Measurements from ENCODE around the gene ITFG1. TPM values are rescaled to one million over a fixed set of nuclear protein-coding genes. Genes with fewer than 3 reads are reported as not detected.

The ITFG1 gene
- total RNA-seq, 5 donors from 2014 or later (not counting 1 experiment from before 2014, with no cell fraction given), result 17.6 to 33.9 (median 22.6) TPM

DNA sequence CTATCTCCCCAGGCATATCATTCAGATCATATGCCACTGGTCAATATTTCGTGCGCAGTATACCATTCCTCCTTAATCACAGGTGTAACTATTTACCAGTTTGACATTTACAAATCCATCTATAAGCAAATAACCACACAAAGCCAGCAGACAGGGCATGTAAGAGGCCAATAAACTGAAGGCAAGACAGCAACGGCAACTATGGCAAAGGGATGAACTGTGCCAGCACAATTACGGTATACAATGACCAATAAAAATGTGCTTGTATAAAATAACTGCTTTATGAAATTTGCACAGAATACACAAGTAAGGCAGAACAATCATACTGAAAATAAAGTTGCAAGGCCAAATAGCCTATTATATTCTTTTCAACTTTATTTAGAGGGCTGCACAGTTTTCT, 326.3 kb downstream of the ITFG1 start:
- Mint-ChIP-seq H3K27ac (no peak overlapping the region), H3K9me3 (no peaks in the 10 kb centered on the region), H3K4me3 (no peak overlapping the region), H3K27me3 (no peaks in the 10 kb centered on the region), H3K4me1 (peaks cover 0 to 9% (median 0%) of the 10 kb centered on the region in 3 donors), H3K36me3 (no peaks in the 10 kb centered on the region)
- Histone ChIP-seq H3K9me3 (no peaks in the 10 kb centered on the region), H3K27me3 (replicated peaks in 1 of 2; ENCODE audit: control insufficient read depth in 2 of 2, extremely low read depth in 1 of 2, insufficient read depth in 2 of 2, low read length in 1 of 2) (no peaks in the 10 kb centered on the region), H3K27ac (ENCODE audit: low read length) (no peak overlapping the region), H3K36me3 (ENCODE audit: control insufficient read depth in 2 of 2, extremely low read depth in 1 of 2, insufficient read depth in 1 of 2, low read length in 1 of 2) (no peaks in the 10 kb centered on the region), H3K4me1 (ENCODE audit: control insufficient read depth in 1 of 2, extremely low read depth in 1 of 2, insufficient read depth in 2 of 2, low read length in 2 of 2) (no peaks in the 10 kb centered on the region), H3K4me3 (ENCODE audit: control insufficient read depth in 1 of 2, extremely low read depth in 1 of 2, low read length in 1 of 2) (no peak overlapping the region)
- ChIA-PET CTCF (interaction anchor here in 1 of 2 donors (0.6 kb wide), 1 partner anchor 1030 kb away, joined by 3 read pairs; no protein-coding TSS in a partner anchor), POLR2A (interaction anchor here in 1 of 2 donors (0.5 kb wide), 1 partner anchor 1236 kb away, joined by 4 read pairs; no protein-coding TSS in a partner anchor)
- DNase-seq (no peak), ATAC-seq (replicated peaks in 1 of 4) (no peak)
- 100% methylated on average over 2 of the region's 4 CpGs for WGBS (ENCODE audit: insufficient coverage)

GRCh38 chr16:47132308-47132707, 328.6 kb downstream of the ITFG1 start:
- H3K9me3 ChIP-seq, result no peaks in the 10 kb centered on the region
- DNase-seq (peak in 1 of 35 experiments; percentile 10), ATAC-seq (replicated peaks in 1 of 4) (no peak)
- Mint-ChIP-seq H3K36me3 (peaks cover 2% of the 10 kb centered on the region), H3K27me3 (peaks cover 0 to 4% of the 10 kb centered on the region in 2 donors), H3K27ac (no peak overlapping the region), H3K4me3 (no peak overlapping the region), H3K9me3 (no peaks in the 10 kb centered on the region), H3K4me1 (peaks cover 0 to 7% (median 0%) of the 10 kb centered on the region in 3 donors)
- no peaks in the 10 kb centered on the region for H3K36me3 ChIP-seq (ENCODE audit: control insufficient read depth in 2 of 2, extremely low read depth in 1 of 2, insufficient read depth in 1 of 2, low read length in 1 of 2)
- CTCF ChIA-PET, result interaction anchor here (0.5 to 2.1 kb wide), 2 partner anchors 9 to 1498 kb away, joined by 3 to 6 read pairs; no protein-coding TSS in a partner anchor
- H3K27me3 ChIP-seq (replicated peaks in 1 of 2; ENCODE audit: control insufficient read depth in 2 of 2, extremely low read depth in 1 of 2, insufficient read depth in 2 of 2, low read length in 1 of 2), result no peaks in the 10 kb centered on the region
- POLR2A ChIA-PET, result no interaction called here
- no peak overlapping the region for H3K27ac ChIP-seq (ENCODE audit: low read length)
- no peak overlapping the region for H3K4me3 ChIP-seq (ENCODE audit: control insufficient read depth in 1 of 2, extremely low read depth in 1 of 2, low read length in 1 of 2)
- no peaks in the 10 kb centered on the region for H3K4me1 ChIP-seq (ENCODE audit: control insufficient read depth in 1 of 2, extremely low read depth in 1 of 2, insufficient read depth in 2 of 2, low read length in 2 of 2)

- Histone ChIP-seq H3K27ac (ENCODE audit: low read length) (no peak overlapping the region), H3K27me3 (replicated peaks in 1 of 2; ENCODE audit: control insufficient read depth in 2 of 2, extremely low read depth in 1 of 2, insufficient read depth in 2 of 2, low read length in 1 of 2) (no peaks in the 10 kb centered on the region), H3K4me1 (ENCODE audit: control insufficient read depth in 1 of 2, extremely low read depth in 1 of 2, insufficient read depth in 2 of 2, low read length in 2 of 2) (no peaks in the 10 kb centered on the region), H3K9me3 (no peaks in the 10 kb centered on the region), H3K4me3 (ENCODE audit: control insufficient read depth in 1 of 2, extremely low read depth in 1 of 2, low read length in 1 of 2) (no peak overlapping the region), H3K36me3 (ENCODE audit: control insufficient read depth in 2 of 2, extremely low read depth in 1 of 2, insufficient read depth in 1 of 2, low read length in 1 of 2) (no peaks in the 10 kb centered on the region)
- H3K36me3 Mint-ChIP-seq, result peaks cover 4% of the 10 kb centered on the region
- no peaks in the 10 kb centered on the region for H3K4me1 Mint-ChIP-seq
- H3K27ac Mint-ChIP-seq, result no peak overlapping the region
- no peak for ATAC-seq (replicated peaks in 1 of 4)
- H3K9me3 Mint-ChIP-seq, result no peaks in the 10 kb centered on the region
- DNase-seq, result no peak
- POLR2A ChIA-PET, result interaction anchor here in 1 of 2 donors (0.6 kb wide), 1 partner anchor 168 kb away, joined by 3 read pairs; no protein-coding TSS in a partner anchor
- CTCF ChIA-PET, result no interaction called here
- H3K27me3 Mint-ChIP-seq, result peaks cover 4% of the 10 kb centered on the region in 2 donors
- 70% methylated on average over 4 of the region's 7 CpGs for WGBS (ENCODE audit: insufficient coverage)
- H3K4me3 Mint-ChIP-seq, result no peak overlapping the region
These were observed 331.0 kb downstream of the ITFG1 start for GRCh38 chr16:47129755-47130435.

DNA sequence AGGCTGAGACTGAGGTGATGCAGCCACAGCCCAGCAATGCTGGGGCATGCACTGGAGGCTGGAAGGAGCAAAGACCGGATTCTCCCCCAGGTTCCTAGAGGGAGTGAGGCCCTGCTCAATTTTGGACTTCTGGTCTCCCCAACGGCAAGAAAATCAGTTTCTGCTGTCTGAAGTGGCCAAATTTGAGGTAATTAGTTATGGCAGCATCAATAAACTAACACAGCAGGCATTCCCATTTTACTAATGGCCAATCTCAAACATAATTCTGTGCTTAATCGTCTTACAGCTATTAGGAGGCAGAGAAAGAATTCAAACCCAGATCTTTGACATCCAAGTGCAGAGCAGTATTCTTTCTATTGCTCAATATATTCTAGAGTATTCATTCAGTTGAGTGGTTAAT, 333.3 kb downstream of the ITFG1 start:
- ChIA-PET CTCF (no interaction called here), POLR2A (no interaction called here)
- peaks cover 4% of the 10 kb centered on the region in 2 donors for H3K27me3 Mint-ChIP-seq
- H3K4me3 Mint-ChIP-seq, result no peak overlapping the region
- Histone ChIP-seq H3K4me1 (ENCODE audit: control insufficient read depth in 1 of 2, extremely low read depth in 1 of 2, insufficient read depth in 2 of 2, low read length in 2 of 2) (no peaks in the 10 kb centered on the region), H3K4me3 (ENCODE audit: control insufficient read depth in 1 of 2, extremely low read depth in 1 of 2, low read length in 1 of 2) (no peak overlapping the region), H3K27me3 (replicated peaks in 1 of 2; ENCODE audit: control insufficient read depth in 2 of 2, extremely low read depth in 1 of 2, insufficient read depth in 2 of 2, low read length in 1 of 2) (no peaks in the 10 kb centered on the region), H3K27ac (ENCODE audit: low read length) (no peak overlapping the region), H3K36me3 (ENCODE audit: control insufficient read depth in 2 of 2, extremely low read depth in 1 of 2, insufficient read depth in 1 of 2, low read length in 1 of 2) (no peaks in the 10 kb centered on the region), H3K9me3 (no peaks in the 10 kb centered on the region)
- no peak overlapping the region for H3K27ac Mint-ChIP-seq
- WGBS (ENCODE audit: insufficient coverage), result no CpG with 5 or more reads among the region's 3 CpGs
- H3K9me3 Mint-ChIP-seq, result no peaks in the 10 kb centered on the region
- H3K36me3 Mint-ChIP-seq, result peaks cover 4% of the 10 kb centered on the region
- no peaks in the 10 kb centered on the region for H3K4me1 Mint-ChIP-seq
- ATAC-seq (replicated peaks in 1 of 4) (no peak), DNase-seq (no peak)

DNA sequence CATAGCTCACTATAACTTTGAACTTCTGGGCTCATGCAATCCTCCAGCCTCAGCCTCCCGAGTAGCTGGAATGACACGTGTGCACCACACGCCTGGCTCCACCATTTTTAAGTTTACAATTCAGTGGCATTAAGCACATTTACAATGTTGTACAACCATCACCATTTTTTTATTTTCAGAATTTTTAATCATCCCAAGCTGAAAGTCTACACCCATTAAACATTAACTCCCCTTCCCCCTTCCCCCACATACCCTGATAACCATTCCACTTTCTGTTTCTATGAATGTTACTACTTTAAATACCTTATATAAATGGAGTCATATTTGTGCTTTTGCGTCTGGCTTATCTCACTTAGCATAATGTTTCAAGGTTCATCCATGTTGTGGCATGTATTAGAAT, 335.1 kb downstream of the ITFG1 start:
- Mint-ChIP-seq H3K4me1 (no peaks in the 10 kb centered on the region), H3K9me3 (no peaks in the 10 kb centered on the region), H3K36me3 (peaks cover 4% of the 10 kb centered on the region), H3K27me3 (peaks cover 4% of the 10 kb centered on the region in 2 donors), H3K27ac (no peak overlapping the region), H3K4me3 (no peak overlapping the region)
- no peak for ATAC-seq (replicated peaks in 1 of 4)
- Histone ChIP-seq H3K9me3 (no peaks in the 10 kb centered on the region), H3K27ac (ENCODE audit: low read length) (no peak overlapping the region), H3K27me3 (replicated peaks in 1 of 2; ENCODE audit: control insufficient read depth in 2 of 2, extremely low read depth in 1 of 2, insufficient read depth in 2 of 2, low read length in 1 of 2) (no peaks in the 10 kb centered on the region), H3K4me1 (ENCODE audit: control insufficient read depth in 1 of 2, extremely low read depth in 1 of 2, insufficient read depth in 2 of 2, low read length in 2 of 2) (no peaks in the 10 kb centered on the region), H3K36me3 (ENCODE audit: control insufficient read depth in 2 of 2, extremely low read depth in 1 of 2, insufficient read depth in 1 of 2, low read length in 1 of 2) (no peaks in the 10 kb centered on the region), H3K4me3 (ENCODE audit: control insufficient read depth in 1 of 2, extremely low read depth in 1 of 2, low read length in 1 of 2) (no peak overlapping the region)
- POLR2A ChIA-PET, result no interaction called here
- CTCF ChIA-PET, result no interaction called here
- DNase-seq, result no peak
- 97% methylated on average over 3 of the region's 4 CpGs for WGBS (ENCODE audit: insufficient coverage)

DNA sequence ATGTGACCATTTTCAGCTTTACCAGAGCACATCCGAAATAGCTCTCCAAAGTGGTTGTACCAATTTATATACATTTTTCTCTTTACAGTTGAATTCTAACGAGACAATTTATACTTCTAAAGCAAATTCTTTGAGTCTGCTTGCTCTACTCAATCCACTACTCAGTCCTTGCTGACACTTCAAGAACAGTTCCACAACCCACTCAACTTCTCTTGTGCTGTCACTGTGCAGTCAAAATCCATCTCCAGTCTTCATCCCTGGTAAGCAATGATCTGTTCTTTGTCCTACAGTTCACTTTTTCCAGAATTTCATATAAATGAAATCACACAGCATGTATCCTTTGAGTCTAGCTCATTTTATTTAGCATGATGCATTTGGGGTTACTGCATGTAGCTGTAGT, 347.7 kb downstream of the ITFG1 start:
- POLR2A ChIA-PET, result interaction anchor here in 1 of 2 donors (0.7 kb wide), 1 partner anchor 13 kb away, joined by 3 read pairs; no protein-coding TSS in a partner anchor

More for the DNA sequence above, 347.7 kb downstream of the ITFG1 start:
- Mint-ChIP-seq H3K4me1 (peaks cover 0 to 9% (median 6%) of the 10 kb centered on the region in 3 donors), H3K27me3 (no peaks in the 10 kb centered on the region), H3K27ac (no peak overlapping the region), H3K9me3 (no peaks in the 10 kb centered on the region), H3K4me3 (no peak overlapping the region), H3K36me3 (no peaks in the 10 kb centered on the region)
- Histone ChIP-seq H3K4me1 (ENCODE audit: control insufficient read depth in 1 of 2, extremely low read depth in 1 of 2, insufficient read depth in 2 of 2, low read length in 2 of 2) (no peaks in the 10 kb centered on the region), H3K4me3 (ENCODE audit: control insufficient read depth in 1 of 2, extremely low read depth in 1 of 2, low read length in 1 of 2) (no peak overlapping the region), H3K27ac (ENCODE audit: low read length) (no peak overlapping the region), H3K27me3 (replicated peaks in 1 of 2; ENCODE audit: control insufficient read depth in 2 of 2, extremely low read depth in 1 of 2, insufficient read depth in 2 of 2, low read length in 1 of 2) (no peaks in the 10 kb centered on the region), H3K9me3 (no peaks in the 10 kb centered on the region), H3K36me3 (ENCODE audit: control insufficient read depth in 2 of 2, extremely low read depth in 1 of 2, insufficient read depth in 1 of 2, low read length in 1 of 2) (no peaks in the 10 kb centered on the region)
- ATAC-seq (replicated peaks in 1 of 4) (no peak), DNase-seq (no peak)
- WGBS (ENCODE audit: insufficient coverage), result 67% methylated on average over 2 of the region's 2 CpGs
- CTCF ChIA-PET, result interaction anchor here (0.5 to 2.1 kb wide), 3 partner anchors 28 to 1124 kb away, joined by 3 to 7 read pairs (median 4); no protein-coding TSS in a partner anchor

Measured in T-cell (primary cell).